Neural progenitor cell (in vitro differentiated cells): ENCODE data around the gene SPANXN5. TPM values are rescaled to one million over a fixed set of nuclear protein-coding genes. Genes with fewer than 3 reads are reported as not detected.

ENCODE experiments used
- DNase-seq: peaks from one replicate; pipeline ENCODE4 v3.0.0-alpha.2; 2016; ENCODE audit warnings: low spot score
- H2AFZ ChIP-seq: fragments of 200-600 bp; sonication (generic); replicated peaks from 2 replicates; pipeline ENCODE4 v1.6.1; 2016; ENCODE audit warnings: antibody characterized with exemption
- H3F3A ChIP-seq: fragments of 200-600 bp; sonication (generic); 2 replicates; pipeline ENCODE4 v1.6.1; 2016; ENCODE audit warnings: antibody characterized with exemption, low read depth
- H3K27ac ChIP-seq: fragments of 200-600 bp; sonication (generic); 2 replicates; pipeline ENCODE4 v1.5.1; 2016; ENCODE audit warnings: mild to moderate bottlenecking
- H3K27me3 ChIP-seq: fragments of 200-600 bp; sonication (generic); 2 replicates; pipeline ENCODE4 v1.6.1; 2016; ENCODE audit warnings: mild to moderate bottlenecking, moderate library complexity
- H3K36me3 ChIP-seq: fragments of 200-600 bp; sonication (generic); 2 replicates; pipeline ENCODE4 v1.5.1; 2016
- H3K4me1 ChIP-seq: fragments of 200-600 bp; sonication (generic); 2 replicates; pipeline ENCODE4 v1.6.1; 2016; ENCODE audit warnings: mixed run types
- H3K4me2 ChIP-seq: fragments of 200-600 bp; sonication (generic); 2 replicates; pipeline ENCODE4 v1.6.1; 2016
- H3K4me3 ChIP-seq: fragments of 200-600 bp; sonication (generic); 2 replicates; pipeline ENCODE4 v1.5.1; 2016
- H3K79me2 ChIP-seq: fragments of 200-600 bp; sonication (generic); 2 replicates; pipeline ENCODE4 v1.6.1; 2016; ENCODE audit warnings: low read depth
- H3K9ac ChIP-seq: fragments of 200-600 bp; sonication (generic); 2 replicates; pipeline ENCODE4 v1.6.1; 2016
- H3K9me3 ChIP-seq: fragments of 200-600 bp; sonication (generic); 2 replicates; pipeline ENCODE4 v1.5.1; 2016; ENCODE audit warnings: low read depth
- H4K20me1 ChIP-seq: fragments of 200-600 bp; sonication (generic); 2 replicates; pipeline ENCODE4 v1.6.1; 2016; ENCODE audit warnings: low read depth
- H3K27ac Mint-ChIP-seq: 3 replicates; pipeline ENCODE4 v1.8.0; 2021; ENCODE audit warnings: mixed read lengths
- H3K27me3 Mint-ChIP-seq: 2 replicates; pipeline ENCODE4 v1.8.0; 2022; ENCODE audit warnings: low read depth, mild to moderate bottlenecking, inconsistent platforms, moderate library complexity, mixed read lengths; ENCODE audit not compliant: insufficient read depth
- H3K36me3 Mint-ChIP-seq: 3 replicates; pipeline ENCODE4 v1.8.0; 2021; ENCODE audit warnings: mixed read lengths
- H3K4me1 Mint-ChIP-seq: 3 replicates; pipeline ENCODE4 v1.8.0; 2021; ENCODE audit warnings: mixed read lengths
- H3K4me3 Mint-ChIP-seq: 3 replicates; pipeline ENCODE4 v1.8.0; 2021; ENCODE audit warnings: mild to moderate bottlenecking, moderate library complexity, mixed read lengths
- H3K9me3 Mint-ChIP-seq: 3 replicates; pipeline ENCODE4 v1.8.0; 2020; ENCODE audit warnings: mixed read lengths
- CTCF ChIP-seq: fragments of 200-600 bp; sonication (generic); IDR thresholded peaks from 2 replicates; pipeline ENCODE4 v1.5.1; 2017; ENCODE audit warnings: antibody characterized with exemption, mild to moderate bottlenecking
- EZH2 ChIP-seq: fragments of 200-600 bp; sonication (generic); IDR thresholded peaks from 2 replicates; pipeline ENCODE4 v1.6.1; 2017; ENCODE audit warnings: antibody characterized with exemption, mild to moderate bottlenecking, moderate library complexity
- EZH2phosphoT487 ChIP-seq: fragments of 200-600 bp; sonication (generic); IDR thresholded peaks from 2 replicates; pipeline ENCODE4 v1.6.1; 2017; ENCODE audit warnings: antibody characterized with exemption
- total RNA-seq: library from RNA; depleted of rRNA; stranded (reverse); fragments of >200 nt; gene quantifications from 2 replicates; pipeline ENCODE4 v1.2.3, GENCODE V29; 2015; ENCODE audit warnings: low replicate concordance

Gene SPANXN5
- total RNA-seq, 1 donor from 2014 or later = not detected

GRCh38 chrX:52824608-52825007 is 27.4 kb upstream of the SPANXN5 start:
- Mint-ChIP-seq H3K4me3 (no peak overlapping the region), H3K9me3 (peaks cover 15% of the 10 kb centered on the region), H3K27ac (no peak overlapping the region), H3K27me3 (peaks cover 4% of the 10 kb centered on the region), H3K36me3 (no peaks in the 10 kb centered on the region), H3K4me1 (no peaks in the 10 kb centered on the region)
- Histone ChIP-seq H3K36me3 (no peaks in the 10 kb centered on the region), H4K20me1 (no peaks in the 10 kb centered on the region), H3K27ac (no peak overlapping the region), H3F3A (no peaks in the 10 kb centered on the region), H3K4me3 (no peak overlapping the region), H3K27me3 (no peaks in the 10 kb centered on the region), H3K79me2 (no peaks in the 10 kb centered on the region), H3K4me1 (no peaks in the 10 kb centered on the region), H3K4me2 (no peak overlapping the region), H3K9ac (no peak overlapping the region), H2AFZ (no peak overlapping the region), H3K9me3 (no peaks in the 10 kb centered on the region)
- no peak for DNase-seq
- TF ChIP-seq EZH2 = no peak
- TF ChIP-seq CTCF = no peak
- no peak for TF ChIP-seq EZH2phosphoT487

- Histone ChIP-seq H3K4me3 (no peak overlapping the region), H3K4me1 (no peaks in the 10 kb centered on the region), H3K27me3 (no peaks in the 10 kb centered on the region), H3K27ac (no peak overlapping the region), H3K9me3 (no peaks in the 10 kb centered on the region), H4K20me1 (no peaks in the 10 kb centered on the region), H3K36me3 (no peaks in the 10 kb centered on the region), H3K9ac (no peak overlapping the region), H3K79me2 (no peaks in the 10 kb centered on the region), H3K4me2 (no peak overlapping the region), H2AFZ (no peak overlapping the region), H3F3A (no peaks in the 10 kb centered on the region)
- Mint-ChIP-seq H3K27ac (no peak overlapping the region), H3K36me3 (no peaks in the 10 kb centered on the region), H3K4me3 (no peak overlapping the region), H3K27me3 (peaks cover 2% of the 10 kb centered on the region), H3K4me1 (no peaks in the 10 kb centered on the region), H3K9me3 (no peaks in the 10 kb centered on the region)
- no peak for TF ChIP-seq CTCF
- no peak for TF ChIP-seq EZH2phosphoT487
- TF ChIP-seq EZH2 = no peak
- no peak for DNase-seq
Measured at GRCh38 chrX:52821079-52821760, 24.0 kb upstream of the SPANXN5 start.

- H3K36me3 Mint-ChIP-seq = no peaks in the 10 kb centered on the region
- Histone ChIP-seq H3K9me3 (no peaks in the 10 kb centered on the region), H4K20me1 (no peaks in the 10 kb centered on the region), H3K4me2 (no peak overlapping the region), H3K27me3 (no peaks in the 10 kb centered on the region), H3K9ac (no peak overlapping the region), H3K79me2 (no peaks in the 10 kb centered on the region), H3K27ac (no peak overlapping the region), H3K4me1 (no peaks in the 10 kb centered on the region), H3F3A (no peaks in the 10 kb centered on the region), H2AFZ (no peak overlapping the region), H3K4me3 (no peak overlapping the region), H3K36me3 (no peaks in the 10 kb centered on the region)
- no peaks in the 10 kb centered on the region for H3K9me3 Mint-ChIP-seq
- no peaks in the 10 kb centered on the region for H3K4me1 Mint-ChIP-seq
- TF ChIP-seq CTCF = no peak
- no peak for TF ChIP-seq EZH2
- no peak for TF ChIP-seq EZH2phosphoT487
- H3K27me3 Mint-ChIP-seq = peaks cover 2% of the 10 kb centered on the region
- no peak for DNase-seq
- no peak overlapping the region for H3K4me3 Mint-ChIP-seq
- no peak overlapping the region for H3K27ac Mint-ChIP-seq
Measured at GRCh38 chrX:52819788-52820187, 22.6 kb upstream of the SPANXN5 start.
